ENCODE measurements around the gene WFDC5. TPM values are rescaled to one million over a fixed set of nuclear protein-coding genes. Genes with fewer than 3 reads are reported as not detected.

The WFDC5 gene
- total and polyA plus RNA-seq, 3 experiments from 2014 or later, result not detected

GRCh38 chr20:45092898-45093297 is 22.1 kb downstream of the WFDC5 start:
- peaks cover 9 to 11% of the 10 kb centered on the region in 2 donors for H3K27me3 Mint-ChIP-seq
- H3K4me3 ChIP-seq (ENCODE audit: low read length), result no peak overlapping the region
- H3K27me3 ChIP-seq (ENCODE audit: insufficient read depth, low read length, poor library complexity, severe bottlenecking), result peaks cover 12% of the 10 kb centered on the region
- no peaks in the 10 kb centered on the region for H3K36me3 ChIP-seq (ENCODE audit: insufficient read depth, low read length)
- DNase-seq, result no peak
- peaks cover 0 to 30% (median 5%) of the 10 kb centered on the region in 3 donors for H3K36me3 Mint-ChIP-seq
- H3K9me3 ChIP-seq (ENCODE audit: low read length), result no peaks in the 10 kb centered on the region
- H3K4me1 ChIP-seq (ENCODE audit: insufficient read depth, low read length), result peaks cover 3% of the 10 kb centered on the region
- peaks cover 0 to 12% (median 10%) of the 10 kb centered on the region in 3 donors for H3K4me1 Mint-ChIP-seq
- POLR2A ChIA-PET, result no interaction called here
- H3K9me3 Mint-ChIP-seq, result no peaks in the 10 kb centered on the region
- H3K4me3 Mint-ChIP-seq, result no peak overlapping the region
- peak overlapping the region in 2 of 8 donors; percentile 64 to 71 for H3K27ac Mint-ChIP-seq
- CTCF ChIA-PET, result interaction anchor here (1.9 to 7.7 kb wide), 2 partner anchors 17 to 50 kb away, joined by 6 to 65 read pairs; no protein-coding TSS in a partner anchor
- H3K27ac ChIP-seq (ENCODE audit: low read depth, low read length), result no peak overlapping the region

- no peaks in the 10 kb centered on the region for H3K9me3 ChIP-seq (ENCODE audit: low read length)
- H3K4me1 ChIP-seq (ENCODE audit: insufficient read depth, low read length), result peaks cover 3% of the 10 kb centered on the region
- Mint-ChIP-seq H3K27ac (peak overlapping the region in 3 of 8 donors; percentile 68 to 90 (median 88)), H3K4me1 (peaks cover 6 to 12% (median 9%) of the 10 kb centered on the region in 3 donors), H3K4me3 (no peak overlapping the region), H3K9me3 (no peaks in the 10 kb centered on the region), H3K36me3 (peaks cover 0 to 43% (median 8%) of the 10 kb centered on the region in 3 donors), H3K27me3 (no peaks in the 10 kb centered on the region)
- no peak for DNase-seq
- H3K27ac ChIP-seq (ENCODE audit: low read depth, low read length), result no peak overlapping the region
- CTCF ChIA-PET, result interaction anchor here (1.9 kb wide), 1 partner anchor 15 kb away, joined by 6 read pairs; no protein-coding TSS in a partner anchor
- POLR2A ChIA-PET, result interaction anchor here (0.7 kb wide), 1 partner anchor 48 kb away, joined by 3 read pairs; no protein-coding TSS in a partner anchor
- no peak overlapping the region for H3K4me3 ChIP-seq (ENCODE audit: low read length)
- H3K27me3 ChIP-seq (ENCODE audit: insufficient read depth, low read length, poor library complexity, severe bottlenecking), result no peaks in the 10 kb centered on the region
- H3K36me3 ChIP-seq (ENCODE audit: insufficient read depth, low read length), result no peaks in the 10 kb centered on the region
Measured at GRCh38 chr20:45091366-45091765, 23.6 kb downstream of the WFDC5 start.

GRCh38 chr20:45090481-45090880 is 24.5 kb downstream of the WFDC5 start:
- no peak overlapping the region for H3K27ac ChIP-seq (ENCODE audit: low read depth, low read length)
- Mint-ChIP-seq H3K27me3 (peaks cover 0 to 2% of the 10 kb centered on the region in 2 donors), H3K4me1 (peaks cover 6 to 11% (median 10%) of the 10 kb centered on the region in 3 donors), H3K4me3 (no peak overlapping the region), H3K9me3 (no peaks in the 10 kb centered on the region), H3K27ac (peak overlapping the region in 1 of 8 donors; percentile 90), H3K36me3 (peaks cover 0 to 52% (median 16%) of the 10 kb centered on the region in 3 donors)
- ChIA-PET CTCF (no interaction called here), POLR2A (no interaction called here)
- DNase-seq, result no peak
- H3K4me1 ChIP-seq (ENCODE audit: insufficient read depth, low read length), result no peaks in the 10 kb centered on the region
- no peak overlapping the region for H3K4me3 ChIP-seq (ENCODE audit: low read length)
- no peaks in the 10 kb centered on the region for H3K27me3 ChIP-seq (ENCODE audit: insufficient read depth, low read length, poor library complexity, severe bottlenecking)
- no peaks in the 10 kb centered on the region for H3K36me3 ChIP-seq (ENCODE audit: insufficient read depth, low read length)
- no peaks in the 10 kb centered on the region for H3K9me3 ChIP-seq (ENCODE audit: low read length)

- H3K4me1 Mint-ChIP-seq, result peaks cover 8 to 14% (median 13%) of the 10 kb centered on the region in 3 donors
- H3K9me3 ChIP-seq (ENCODE audit: low read length), result no peaks in the 10 kb centered on the region
- H3K9me3 Mint-ChIP-seq, result no peaks in the 10 kb centered on the region
- H3K4me1 ChIP-seq (ENCODE audit: insufficient read depth, low read length), result no peaks in the 10 kb centered on the region
- no peaks in the 10 kb centered on the region for H3K27me3 ChIP-seq (ENCODE audit: insufficient read depth, low read length, poor library complexity, severe bottlenecking)
- peaks cover 3 to 68% (median 16%) of the 10 kb centered on the region in 3 donors for H3K36me3 Mint-ChIP-seq
- peaks cover 0 to 2% of the 10 kb centered on the region in 2 donors for H3K27me3 Mint-ChIP-seq
- no peak overlapping the region for H3K4me3 ChIP-seq (ENCODE audit: low read length)
- no peak for DNase-seq
- no peak overlapping the region for H3K4me3 Mint-ChIP-seq
- H3K27ac Mint-ChIP-seq, result peak overlapping the region in 1 of 8 donors; percentile 19
- no peak overlapping the region for H3K27ac ChIP-seq (ENCODE audit: low read depth, low read length)
- ChIA-PET CTCF (interaction anchor here (1.6 kb wide), 1 partner anchor 44 kb away, joined by 4 read pairs; no protein-coding TSS in a partner anchor), POLR2A (no interaction called here)
- no peaks in the 10 kb centered on the region for H3K36me3 ChIP-seq (ENCODE audit: insufficient read depth, low read length)
Measured at GRCh38 chr20:45088247-45088646, 26.7 kb downstream of the WFDC5 start.

GRCh38 chr20:45087814-45088213 is 27.2 kb downstream of the WFDC5 start:
- ChIA-PET POLR2A (no interaction called here), CTCF (interaction anchor here (1.6 to 2.1 kb wide), 2 partner anchors 8 to 44 kb away, joined by 4 to 7 read pairs; no protein-coding TSS in a partner anchor)
- H3K27ac ChIP-seq (ENCODE audit: low read depth, low read length), result no peak overlapping the region
- DNase-seq, result no peak
- no peaks in the 10 kb centered on the region for H3K27me3 ChIP-seq (ENCODE audit: insufficient read depth, low read length, poor library complexity, severe bottlenecking)
- H3K36me3 ChIP-seq (ENCODE audit: insufficient read depth, low read length), result no peaks in the 10 kb centered on the region
- no peaks in the 10 kb centered on the region for H3K4me1 ChIP-seq (ENCODE audit: insufficient read depth, low read length)
- peaks cover 0 to 2% of the 10 kb centered on the region in 2 donors for H3K27me3 Mint-ChIP-seq
- peak overlapping the region in 3 of 8 donors; percentile 10 to 31 (median 15) for H3K27ac Mint-ChIP-seq
- H3K9me3 ChIP-seq (ENCODE audit: low read length), result no peaks in the 10 kb centered on the region
- peaks cover 8 to 14% (median 14%) of the 10 kb centered on the region in 3 donors for H3K4me1 Mint-ChIP-seq
- H3K9me3 Mint-ChIP-seq, result peaks cover 0 to 3% (median 0%) of the 10 kb centered on the region in 5 donors
- no peak overlapping the region for H3K4me3 Mint-ChIP-seq
- no peak overlapping the region for H3K4me3 ChIP-seq (ENCODE audit: low read length)
- H3K36me3 Mint-ChIP-seq, result peaks cover 8 to 72% (median 17%) of the 10 kb centered on the region in 3 donors

- Mint-ChIP-seq H3K27ac (peak overlapping the region in 5 of 8 donors; percentile 10 to 83 (median 31)), H3K36me3 (peaks cover 14 to 77% (median 22%) of the 10 kb centered on the region in 3 donors), H3K4me3 (no peak overlapping the region), H3K27me3 (peaks cover 0 to 2% of the 10 kb centered on the region in 2 donors), H3K4me1 (peaks cover 8 to 16% (median 14%) of the 10 kb centered on the region in 3 donors), H3K9me3 (peaks cover 0 to 4% (median 0%) of the 10 kb centered on the region in 5 donors)
- H3K4me3 ChIP-seq (ENCODE audit: low read length), result no peak overlapping the region
- POLR2A ChIA-PET, result interaction anchor here (0.5 kb wide), 1 partner anchor 92 kb away, joined by 7 read pairs; no protein-coding TSS in a partner anchor
- H3K9me3 ChIP-seq (ENCODE audit: low read length), result no peaks in the 10 kb centered on the region
- no peak overlapping the region for H3K27ac ChIP-seq (ENCODE audit: low read depth, low read length)
- H3K4me1 ChIP-seq (ENCODE audit: insufficient read depth, low read length), result no peaks in the 10 kb centered on the region
- CTCF ChIA-PET, result interaction anchor here (1.0 to 2.1 kb wide), 3 partner anchors 9 to 43 kb away, joined by 3 to 7 read pairs (median 4); no protein-coding TSS in a partner anchor
- no peak for DNase-seq
- H3K27me3 ChIP-seq (ENCODE audit: insufficient read depth, low read length, poor library complexity, severe bottlenecking), result no peaks in the 10 kb centered on the region
- H3K36me3 ChIP-seq (ENCODE audit: insufficient read depth, low read length), result no peaks in the 10 kb centered on the region
Measured at GRCh38 chr20:45087097-45087790, 27.7 kb downstream of the WFDC5 start.

GRCh38 chr20:45085867-45086266 is 29.1 kb downstream of the WFDC5 start:
- peaks cover 7% of the 10 kb centered on the region for H3K36me3 ChIP-seq (ENCODE audit: insufficient read depth, low read length)
- Mint-ChIP-seq H3K36me3 (peaks cover 25 to 80% (median 29%) of the 10 kb centered on the region in 3 donors), H3K4me3 (no peak overlapping the region), H3K4me1 (peaks cover 8 to 16% (median 14%) of the 10 kb centered on the region in 3 donors), H3K9me3 (peaks cover 5 to 11% (median 6%) of the 10 kb centered on the region in 5 donors), H3K27ac (peak overlapping the region in 7 of 8 donors; percentile 11 to 78 (median 35)), H3K27me3 (peaks cover 0 to 2% of the 10 kb centered on the region in 2 donors)
- no peaks in the 10 kb centered on the region for H3K27me3 ChIP-seq (ENCODE audit: insufficient read depth, low read length, poor library complexity, severe bottlenecking)
- H3K4me1 ChIP-seq (ENCODE audit: insufficient read depth, low read length), result no peaks in the 10 kb centered on the region
- H3K4me3 ChIP-seq (ENCODE audit: low read length), result no peak overlapping the region
- ChIA-PET CTCF (interaction anchor here (0.8 to 2.1 kb wide), 3 partner anchors 8 to 42 kb away, joined by 3 to 7 read pairs (median 4); no protein-coding TSS in a partner anchor), POLR2A (no interaction called here)
- DNase-seq, result no peak
- H3K9me3 ChIP-seq (ENCODE audit: low read length), result no peaks in the 10 kb centered on the region
- H3K27ac ChIP-seq (ENCODE audit: low read depth, low read length), result no peak overlapping the region

- H3K9me3 ChIP-seq (ENCODE audit: low read length), result no peaks in the 10 kb centered on the region
- peaks cover 30 to 82% (median 32%) of the 10 kb centered on the region in 3 donors for H3K36me3 Mint-ChIP-seq
Measured at GRCh38 chr20:45085289-45085688, 29.7 kb downstream of the WFDC5 start.

More at GRCh38 chr20:45085289-45085688, 29.7 kb downstream of the WFDC5 start:
- H3K27ac ChIP-seq (ENCODE audit: low read depth, low read length), result no peak overlapping the region
- ChIA-PET CTCF (no interaction called here), POLR2A (no interaction called here)
- no peak overlapping the region for H3K4me3 ChIP-seq (ENCODE audit: low read length)
- H3K36me3 ChIP-seq (ENCODE audit: insufficient read depth, low read length), result peaks cover 13% of the 10 kb centered on the region
- H3K27me3 Mint-ChIP-seq, result peaks cover 0 to 2% of the 10 kb centered on the region in 2 donors
- H3K4me3 Mint-ChIP-seq, result no peak overlapping the region
- peaks cover 5 to 11% (median 6%) of the 10 kb centered on the region in 5 donors for H3K9me3 Mint-ChIP-seq
- DNase-seq, result no peak
- no peaks in the 10 kb centered on the region for H3K27me3 ChIP-seq (ENCODE audit: insufficient read depth, low read length, poor library complexity, severe bottlenecking)
- no peaks in the 10 kb centered on the region for H3K4me1 ChIP-seq (ENCODE audit: insufficient read depth, low read length)
- H3K4me1 Mint-ChIP-seq, result peaks cover 8 to 16% (median 14%) of the 10 kb centered on the region in 3 donors
- H3K27ac Mint-ChIP-seq, result peak overlapping the region; percentile 12 to 89 (median 44)
